ENCODE results near the gene MAN1C1.

- TF ChIP-seq CTCF (conservative IDR thresholded peaks at IDR 0.05; ENCODE audit: low read depth, low read length) (no peak), EZH2phosphoT487 (IDR thresholded peaks at IDR 0.05; ENCODE audit: borderline replicate concordance, low read length) (no peak)
Measured at GRCh38 chr1:25703041-25703440, 86.5 kb downstream of the MAN1C1 start.
